Measurements from ENCODE around the gene MKNK2. TPM values are rescaled to one million over a fixed set of nuclear protein-coding genes. Genes with fewer than 3 reads are reported as not detected.
A peak's percentile ranks its signal among the peaks of the same experiment; 100 is the strongest.

Gene MKNK2
- total and polyA plus RNA-seq, 2 of the 13 experiments (the other 11 are each of a cell fraction or from before 2014, with no cell fraction given) = 44.9 to 112 TPM

DNA sequence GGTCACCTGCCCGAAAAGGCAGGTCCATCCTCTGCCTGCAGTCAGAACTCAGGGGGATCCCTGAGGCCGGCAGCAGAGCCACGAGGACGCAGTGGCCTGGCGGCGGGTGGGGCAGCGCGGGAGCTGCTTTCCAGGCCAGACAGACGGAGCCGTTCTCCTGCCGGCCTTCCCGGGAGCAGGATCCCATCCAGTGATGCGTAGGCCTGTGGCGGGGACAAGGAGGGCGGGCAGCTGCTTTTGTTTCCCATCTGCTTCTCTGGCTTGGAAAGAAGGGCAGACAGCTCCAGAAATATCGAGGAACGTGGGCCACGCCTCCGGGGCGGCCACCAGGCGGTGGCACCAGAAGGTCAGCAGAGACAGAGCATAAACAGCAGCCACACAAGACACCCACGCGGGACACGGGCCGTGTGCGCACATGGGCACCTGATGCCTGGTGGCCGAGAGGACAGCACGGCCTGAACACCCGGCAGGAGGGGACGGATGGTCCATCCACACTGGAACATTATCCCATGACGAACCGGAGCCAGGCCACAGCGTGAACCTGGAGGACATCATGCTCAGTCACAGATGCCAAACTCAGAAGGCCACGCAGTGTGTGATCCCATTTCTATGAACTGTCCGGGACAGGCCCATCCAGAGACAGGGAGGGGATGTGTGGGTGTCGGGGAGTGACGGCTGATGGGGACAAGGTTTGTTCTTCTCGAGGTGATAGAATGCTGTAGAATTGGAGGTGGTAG is 13.9 kb upstream of the MKNK2 start (continued):
- TF ChIP-seq, protein P1, sequence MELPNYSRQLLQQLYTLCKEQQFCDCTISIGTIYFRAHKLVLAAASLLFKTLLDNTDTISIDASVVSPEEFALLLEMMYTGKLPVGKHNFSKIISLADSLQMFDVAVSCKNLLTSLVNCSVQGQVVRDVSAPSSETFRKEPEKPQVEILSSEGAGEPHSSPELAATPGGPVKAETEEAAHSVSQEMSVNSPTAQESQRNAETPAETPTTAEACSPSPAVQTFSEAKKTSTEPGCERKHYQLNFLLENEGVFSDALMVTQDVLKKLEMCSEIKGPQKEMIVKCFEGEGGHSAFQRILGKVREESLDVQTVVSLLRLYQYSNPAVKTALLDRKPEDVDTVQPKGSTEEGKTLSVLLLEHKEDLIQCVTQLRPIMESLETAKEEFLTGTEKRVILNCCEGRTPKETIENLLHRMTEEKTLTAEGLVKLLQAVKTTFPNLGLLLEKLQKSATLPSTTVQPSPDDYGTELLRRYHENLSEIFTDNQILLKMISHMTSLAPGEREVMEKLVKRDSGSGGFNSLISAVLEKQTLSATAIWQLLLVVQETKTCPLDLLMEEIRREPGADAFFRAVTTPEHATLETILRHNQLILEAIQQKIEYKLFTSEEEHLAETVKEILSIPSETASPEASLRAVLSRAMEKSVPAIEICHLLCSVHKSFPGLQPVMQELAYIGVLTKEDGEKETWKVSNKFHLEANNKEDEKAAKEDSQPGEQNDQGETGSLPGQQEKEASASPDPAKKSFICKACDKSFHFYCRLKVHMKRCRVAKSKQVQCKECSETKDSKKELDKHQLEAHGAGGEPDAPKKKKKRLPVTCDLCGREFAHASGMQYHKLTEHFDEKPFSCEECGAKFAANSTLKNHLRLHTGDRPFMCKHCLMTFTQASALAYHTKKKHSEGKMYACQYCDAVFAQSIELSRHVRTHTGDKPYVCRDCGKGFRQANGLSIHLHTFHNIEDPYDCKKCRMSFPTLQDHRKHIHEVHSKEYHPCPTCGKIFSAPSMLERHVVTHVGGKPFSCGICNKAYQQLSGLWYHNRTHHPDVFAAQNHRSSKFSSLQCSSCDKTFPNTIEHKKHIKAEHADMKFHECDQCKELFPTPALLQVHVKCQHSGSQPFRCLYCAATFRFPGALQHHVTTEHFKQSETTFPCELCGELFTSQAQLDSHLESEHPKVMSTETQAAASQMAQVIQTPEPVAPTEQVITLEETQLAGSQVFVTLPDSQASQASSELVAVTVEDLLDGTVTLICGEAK (IDR thresholded peaks at IDR 0.05) = no peak
- TF ChIP-seq, protein P1 (CRISPR knock-in tag; IDR thresholded peaks at IDR 0.05) = no peak
- TF ChIP-seq SIN3B (IDR thresholded peaks at IDR 0.05; ENCODE audit: low read length) (no peak), ZNF598 (CRISPR knock-in tag; IDR thresholded peaks at IDR 0.05; ENCODE audit: borderline replicate concordance) (peak; percentile 62; the same call in 1 of the 2 replicates), ZNF607 (CRISPR knock-in tag; IDR thresholded peaks at IDR 0.05; ENCODE audit: borderline replicate concordance) (no peak), FOXK1 (CRISPR knock-in tag; IDR thresholded peaks at IDR 0.05; ENCODE audit: borderline replicate concordance, low read depth) (no peak; the same call in 1 of the 2 replicates), TBX2 (CRISPR knock-in tag; IDR thresholded peaks at IDR 0.05; ENCODE audit: borderline replicate concordance) (peak; percentile 24; the same call in 1 of the 2 replicates), ZNF292 (CRISPR knock-in tag; IDR thresholded peaks at IDR 0.05; ENCODE audit: borderline replicate concordance, low read depth) (peak; percentile 52; the same call in 1 of the 2 replicates), ZNF441 (CRISPR knock-in tag; IDR thresholded peaks at IDR 0.05; ENCODE audit: borderline replicate concordance) (no peak), ZNF138 (CRISPR knock-in tag; IDR thresholded peaks at IDR 0.05; ENCODE audit: low read depth) (no peak), POGZ (CRISPR knock-in tag; IDR thresholded peaks at IDR 0.05) (no peak), RELA (CRISPR knock-in tag; IDR thresholded peaks at IDR 0.05) (no peak), ZNF557 (CRISPR knock-in tag; IDR thresholded peaks at IDR 0.05) (peak; percentile 58; the same call in 1 of the 2 replicates)
- TF ChIP-seq, protein P2, sequence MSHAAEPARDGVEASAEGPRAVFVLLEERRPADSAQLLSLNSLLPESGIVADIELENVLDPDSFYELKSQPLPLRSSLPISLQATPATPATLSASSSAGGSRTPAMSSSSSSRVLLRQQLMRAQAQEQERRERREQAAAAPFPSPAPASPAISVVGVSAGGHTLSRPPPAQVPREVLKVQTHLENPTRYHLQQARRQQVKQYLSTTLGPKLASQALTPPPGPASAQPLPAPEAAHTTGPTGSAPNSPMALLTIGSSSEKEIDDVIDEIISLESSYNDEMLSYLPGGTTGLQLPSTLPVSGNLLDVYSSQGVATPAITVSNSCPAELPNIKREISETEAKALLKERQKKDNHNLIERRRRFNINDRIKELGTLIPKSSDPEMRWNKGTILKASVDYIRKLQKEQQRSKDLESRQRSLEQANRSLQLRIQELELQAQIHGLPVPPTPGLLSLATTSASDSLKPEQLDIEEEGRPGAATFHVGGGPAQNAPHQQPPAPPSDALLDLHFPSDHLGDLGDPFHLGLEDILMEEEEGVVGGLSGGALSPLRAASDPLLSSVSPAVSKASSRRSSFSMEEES (CRISPR knock-in tag; IDR thresholded peaks at IDR 0.05) = no peak
- TF ChIP-seq, protein P3, sequence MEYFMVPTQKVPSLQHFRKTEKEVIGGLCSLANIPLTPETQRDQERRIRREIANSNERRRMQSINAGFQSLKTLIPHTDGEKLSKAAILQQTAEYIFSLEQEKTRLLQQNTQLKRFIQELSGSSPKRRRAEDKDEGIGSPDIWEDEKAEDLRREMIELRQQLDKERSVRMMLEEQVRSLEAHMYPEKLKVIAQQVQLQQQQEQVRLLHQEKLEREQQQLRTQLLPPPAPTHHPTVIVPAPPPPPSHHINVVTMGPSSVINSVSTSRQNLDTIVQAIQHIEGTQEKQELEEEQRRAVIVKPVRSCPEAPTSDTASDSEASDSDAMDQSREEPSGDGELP (IDR thresholded peaks at IDR 0.05; ENCODE audit: borderline replicate concordance, low read depth) = peak; percentile 29; the same call in 1 of the 2 replicates
- TF ChIP-seq, protein P4, sequence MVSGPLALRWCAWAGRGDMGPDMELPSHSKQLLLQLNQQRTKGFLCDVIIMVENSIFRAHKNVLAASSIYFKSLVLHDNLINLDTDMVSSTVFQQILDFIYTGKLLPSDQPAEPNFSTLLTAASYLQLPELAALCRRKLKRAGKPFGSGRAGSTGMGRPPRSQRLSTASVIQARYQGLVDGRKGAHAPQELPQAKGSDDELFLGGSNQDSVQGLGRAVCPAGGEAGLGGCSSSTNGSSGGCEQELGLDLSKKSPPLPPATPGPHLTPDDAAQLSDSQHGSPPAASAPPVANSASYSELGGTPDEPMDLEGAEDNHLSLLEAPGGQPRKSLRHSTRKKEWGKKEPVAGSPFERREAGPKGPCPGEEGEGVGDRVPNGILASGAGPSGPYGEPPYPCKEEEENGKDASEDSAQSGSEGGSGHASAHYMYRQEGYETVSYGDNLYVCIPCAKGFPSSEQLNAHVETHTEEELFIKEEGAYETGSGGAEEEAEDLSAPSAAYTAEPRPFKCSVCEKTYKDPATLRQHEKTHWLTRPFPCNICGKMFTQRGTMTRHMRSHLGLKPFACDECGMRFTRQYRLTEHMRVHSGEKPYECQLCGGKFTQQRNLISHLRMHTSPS (CRISPR knock-in tag; IDR thresholded peaks at IDR 0.05; ENCODE audit: low read depth) = 0 out of 2 replicates have a peak, but pooled peaks have one; percentile 10

Measured in HepG2 (cell line).